Activated gamma-delta T cell treated with anti-CD3 and anti-CD28 coated beads, Interleukin-2, amount 50 U/mL, for 16 hours (primary cell): ENCODE results near the gene TMEM240.

Source experiments
- DNase-seq: peaks from one replicate; pipeline ENCODE4 v3.0.0-alpha.2; 2020; ENCODE audit warnings: low read depth

The TMEM240 gene

GRCh38 chr1:1540090-1540817 lies at the start of gene TMEM240:
Gene TMEM240 (minus strand): TSS chr1:1540624. CDS start chr1:1540346, 278 bp downstream.
- DNase-seq = peak; percentile 22

- DNase-seq = no peak
Measured at GRCh38 chr1:1583347-1584010, 43.1 kb upstream of the TMEM240 start.

- DNase-seq = no peak
Measured at GRCh38 chr1:1582585-1583346, 42.3 kb upstream of the TMEM240 start.

- DNase-seq = no peak
Measured at GRCh38 chr1:1578371-1578940, 38.0 kb upstream of the TMEM240 start.

GRCh38 chr1:1577367-1578011 lies 37.1 kb upstream of the TMEM240 start:
- no peak for DNase-seq

GRCh38 chr1:1574721-1575537 lies 34.5 kb upstream of the TMEM240 start, which contains the start of gene SSU72:
Gene SSU72 (minus strand): TSS chr1:1574863. CDS start chr1:1574557, 306 bp downstream.
- peak; percentile 87 for DNase-seq

- DNase-seq = peak; percentile 47
Measured at GRCh38 chr1:1573843-1574720, 33.7 kb upstream of the TMEM240 start.

GRCh38 chr1:1569341-1569740 lies 28.9 kb upstream of the TMEM240 start:
- DNase-seq = no peak

GRCh38 chr1:1567891-1568291 lies 27.5 kb upstream of the TMEM240 start:
- no peak for DNase-seq

- DNase-seq = no peak
Measured at GRCh38 chr1:1567152-1567875, 26.9 kb upstream of the TMEM240 start.

- no peak for DNase-seq
Measured at GRCh38 chr1:1565340-1565739, 24.9 kb upstream of the TMEM240 start.

- no peak for DNase-seq
Measured at GRCh38 chr1:1564268-1564667, 23.8 kb upstream of the TMEM240 start.

GRCh38 chr1:1563688-1564087 lies 23.3 kb upstream of the TMEM240 start:
- no peak for DNase-seq

- DNase-seq = no peak
Measured at GRCh38 chr1:1562556-1563195, 22.3 kb upstream of the TMEM240 start.

- DNase-seq = no peak
Measured at GRCh38 chr1:1561801-1562470, 21.5 kb upstream of the TMEM240 start.

- no peak for DNase-seq
Measured at GRCh38 chr1:1560178-1560577, 19.8 kb upstream of the TMEM240 start.

- DNase-seq = no peak
Measured at GRCh38 chr1:1559066-1559465, 18.6 kb upstream of the TMEM240 start.

- no peak for DNase-seq
Measured at GRCh38 chr1:1558591-1558990, 18.2 kb upstream of the TMEM240 start.
